Keratinocyte (primary cell): ENCODE results near the gene GUSB. TPM values are rescaled to one million over a fixed set of nuclear protein-coding genes. Genes with fewer than 3 reads are reported as not detected.

Experiments used
- DNase-seq: peaks from one replicate; pipeline ENCODE4 v3.0.0-alpha.2; 2011; ENCODE audit warnings: low read depth, missing footprints, low spot score
- FAIRE-seq: peaks from 2 replicates; lab custom pipeline; 2011; peaks lifted over from hg19 to GRCh38; lab: Jason Lieb, UNC
- H2AFZ ChIP-seq: 2 replicates; pipeline ENCODE4 v1.6.0; 2012; ENCODE audit warnings: low read length, control low read depth, inconsistent platforms; ENCODE audit not compliant: control insufficient read depth
- H3K27ac ChIP-seq: 2 replicates; pipeline ENCODE4 v1.5.1; 2011; ENCODE audit warnings: low read length; ENCODE audit not compliant: control insufficient read depth, insufficient read depth
- H3K27me3 ChIP-seq: 3 replicates; pipeline ENCODE4 v1.6.0; 2011; ENCODE audit warnings: low read length; ENCODE audit not compliant: control insufficient read depth, insufficient read depth; ENCODE audit errors: extremely low read depth
- H3K36me3 ChIP-seq, 2 experiments: 2 replicates in 1 of 2; 3 replicates in 1 of 2; pipeline ENCODE4 v1.5.1; 2011; ENCODE audit warnings: low read length in 2 of 2, mild to moderate bottlenecking in 1 of 2; ENCODE audit not compliant: control insufficient read depth in 2 of 2, insufficient read depth in 2 of 2; ENCODE audit errors: extremely low read depth in 1 of 2
- H3K4me1 ChIP-seq: 3 replicates; pipeline ENCODE4 v1.5.1; 2011; ENCODE audit warnings: low read length; ENCODE audit not compliant: control insufficient read depth, insufficient read depth; ENCODE audit errors: extremely low read depth
- H3K4me2 ChIP-seq: 3 replicates; pipeline ENCODE4 v1.6.0; 2011; ENCODE audit warnings: low read depth, low read length; ENCODE audit not compliant: control insufficient read depth, insufficient read depth; ENCODE audit errors: extremely low read depth
- H3K4me3 ChIP-seq, 3 experiments: fragments of 200-600 bp in 1 of 3; sonication (generic) in 1 of 3; 2 replicates in 2 of 3; 3 replicates in 1 of 3; pipeline ENCODE4 v1.5.1; 2011 to 2016; ENCODE audit warnings: low read length in 3 of 3, mild to moderate bottlenecking in 3 of 3, control low read depth in 2 of 3, inconsistent platforms in 1 of 3, low read depth in 1 of 3, mixed read lengths in 1 of 3, mixed run types in 1 of 3, moderate library complexity in 1 of 3; ENCODE audit not compliant: control insufficient read depth in 2 of 3, insufficient read depth in 2 of 3; ENCODE audit errors: extremely low read depth in 1 of 3
- H3K79me2 ChIP-seq: 2 replicates; pipeline ENCODE4 v1.6.0; 2012; ENCODE audit warnings: low read length; ENCODE audit not compliant: control insufficient read depth, insufficient read depth
- H3K9ac ChIP-seq: 3 replicates; pipeline ENCODE4 v1.6.0; 2011; ENCODE audit warnings: low read length; ENCODE audit not compliant: control insufficient read depth, insufficient read depth; ENCODE audit errors: extremely low read depth
- H3K9me1 ChIP-seq: 3 replicates; pipeline ENCODE4 v1.6.0; 2011; ENCODE audit warnings: low read length; ENCODE audit not compliant: control insufficient read depth, insufficient read depth; ENCODE audit errors: extremely low read depth
- H3K9me3 ChIP-seq: 2 replicates; pipeline ENCODE4 v1.5.1; 2012; ENCODE audit warnings: low read depth, low read length; ENCODE audit not compliant: control insufficient read depth
- H4K20me1 ChIP-seq: 3 replicates; pipeline ENCODE4 v1.6.0; 2011; ENCODE audit warnings: low read length; ENCODE audit not compliant: control insufficient read depth, insufficient read depth; ENCODE audit errors: extremely low read depth
- CTCF ChIP-seq, 3 experiments: IDR thresholded peaks in 1 of 3; conservative IDR thresholded peaks in 1 of 3; optimal IDR thresholded peaks in 1 of 3; 2 replicates in 2 of 3; 3 replicates in 1 of 3; pipeline versions ENCODE3 to v1.5.1; 2011; ENCODE audit warnings: low read length in 3 of 3, mild to moderate bottlenecking in 3 of 3, moderate library complexity in 2 of 3, control low read depth in 1 of 3, inconsistent platforms in 1 of 3; ENCODE audit not compliant: insufficient read depth in 2 of 3; ENCODE audit errors: extremely low read depth in 1 of 3
- EZH2 ChIP-seq: IDR thresholded peaks from one replicate; pipeline ENCODE4 v1.6.1; 2012; ENCODE audit warnings: inconsistent platforms, mild to moderate bottlenecking, low read length, moderate library complexity
- dilution Hi-C: fragments of 300-500 bp; cut with MboI; formaldehyde crosslinking; loops from one replicate; pipeline ENCODE4 v1.7.0; 2020; ENCODE audit warnings: low sequenced_read_pairs; ENCODE audit not compliant: extremely low pct_ligation_motif_present
- polyA plus RNA-seq, 5 experiments: library from polyadenylated mRNA; depleted of rRNA in 3 of 5; stranded (reverse) in 3 of 5; stranded (forward) in 1 of 5; unstranded in 1 of 5; fragments of >200 nt; gene quantifications; 1 replicate in 1 of 5; 2 replicates in 3 of 5; 3 replicates in 1 of 5; pipeline versions ENCODE4 v1.2.1 to v1.2.3, GENCODE V29; 2011 to 2012; ENCODE audit warnings: missing spikeins in 2 of 5, low read depth in 1 of 5, low replicate concordance in 1 of 5

Gene GUSB
- polyA plus RNA-seq, 1 donor (not counting 4 experiments of a cell fraction or from before 2014, with no cell fraction given) = 13.3 TPM

GRCh38 chr7:65979583-65980477 is 2.2 kb downstream of the GUSB start:
- Histone ChIP-seq H3K9me1 (no peaks in the 10 kb centered on the region), H3K27ac (no peak overlapping the region), H3K27me3 (no peaks in the 10 kb centered on the region), H4K20me1 (no peaks in the 10 kb centered on the region), H3K36me3 (no peaks in the 10 kb centered on the region), H3K79me2 (peaks cover 18% of the 10 kb centered on the region), H2AFZ (no peak overlapping the region), H3K9me3 (no peaks in the 10 kb centered on the region), H3K9ac (no peak overlapping the region), H3K4me3 (no peak overlapping the region), H3K4me1 (peaks cover 19% of the 10 kb centered on the region), H3K4me2 (peak overlapping the region; percentile 85)
- FAIRE-seq (no peak), DNase-seq (no peak)
- TF ChIP-seq CTCF (optimal IDR thresholded peaks at IDR 0.05 in 1 of 3, IDR thresholded peaks at IDR 0.05 in 1 of 3, conservative IDR thresholded peaks at IDR 0.05 in 1 of 3; ENCODE audit: extremely low read depth in 1 of 3, insufficient read depth in 2 of 3, low read length in 3 of 3) (no peak), EZH2 (no peak)
- dilution Hi-C loops = no loop called here

- no peak overlapping the region for H3K9ac ChIP-seq
- H3K9me1 ChIP-seq = no peaks in the 10 kb centered on the region
- no peaks in the 10 kb centered on the region for H4K20me1 ChIP-seq
- DNase-seq (no peak), FAIRE-seq (no peak)
- H3K4me2 ChIP-seq = no peak overlapping the region
- H3K4me3 ChIP-seq = no peak overlapping the region
- H3K79me2 ChIP-seq = peaks cover 18% of the 10 kb centered on the region
- peaks cover 16% of the 10 kb centered on the region for H3K4me1 ChIP-seq
- H3K27ac ChIP-seq = no peak overlapping the region
- no peaks in the 10 kb centered on the region for H3K27me3 ChIP-seq
- peaks cover 4 to 7% of the 10 kb centered on the region in 2 experiments for H3K36me3 ChIP-seq
- TF ChIP-seq EZH2 (no peak), CTCF (optimal IDR thresholded peaks at IDR 0.05 in 1 of 3, IDR thresholded peaks at IDR 0.05 in 1 of 3, conservative IDR thresholded peaks at IDR 0.05 in 1 of 3; ENCODE audit: extremely low read depth in 1 of 3, insufficient read depth in 2 of 3, low read length in 3 of 3) (no peak)
- H2AFZ ChIP-seq = no peak overlapping the region
- dilution Hi-C loops = no loop called here
- H3K9me3 ChIP-seq = no peaks in the 10 kb centered on the region
Measured at GRCh38 chr7:65978891-65979582, 3.0 kb downstream of the GUSB start.
